Peyer's patch (tissue), 4 donors: Measurements from ENCODE around the gene KIR3DL2.

ENCODE experiments used
- POLR2A ChIP-seq, 2 donors: fragments of 450-650 bp; IDR thresholded peaks; one replicate each; pipeline ENCODE4 v1.5.1; 2017; ENCODE audit warnings: antibody characterized with exemption in 2 of 2, mild to moderate bottlenecking in 2 of 2, moderate library complexity in 2 of 2
- TF ChIP-seq, protein P1 (sequence below), 6 experiments: fragments of 450-650 bp in 4 of 6; fragments of 200-600 bp in 2 of 6; sonication (generic) in 1 of 6; IDR thresholded peaks; one replicate each; pipeline ENCODE4 v1.5.1; 2017 to 2019; ENCODE audit warnings: antibody characterized with exemption in 6 of 6, mild to moderate bottlenecking in 3 of 6, moderate library complexity in 1 of 6

DNA sequence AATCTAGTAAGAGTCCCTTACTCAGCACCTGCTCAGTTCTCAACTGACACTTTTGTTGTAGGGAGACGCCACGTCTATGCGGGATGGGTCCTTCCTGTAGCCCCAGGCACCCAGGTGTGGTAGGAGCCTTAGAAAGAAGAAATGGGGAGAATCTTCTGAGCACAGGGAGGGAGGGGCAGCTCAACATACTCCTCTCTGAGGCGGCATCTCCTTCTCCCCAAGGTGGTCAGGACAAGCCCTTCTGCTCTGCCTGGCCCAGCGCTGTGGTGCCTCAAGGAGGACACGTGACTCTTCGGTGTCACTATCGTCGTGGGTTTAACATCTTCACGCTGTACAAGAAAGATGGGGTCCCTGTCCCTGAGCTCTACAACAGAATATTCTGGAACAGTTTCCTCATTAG is 45.7 kb upstream of the KIR3DL2 start:
- TF ChIP-seq POLR2A (IDR thresholded peaks at IDR 0.05) = no peak
- TF ChIP-seq, protein P1, sequence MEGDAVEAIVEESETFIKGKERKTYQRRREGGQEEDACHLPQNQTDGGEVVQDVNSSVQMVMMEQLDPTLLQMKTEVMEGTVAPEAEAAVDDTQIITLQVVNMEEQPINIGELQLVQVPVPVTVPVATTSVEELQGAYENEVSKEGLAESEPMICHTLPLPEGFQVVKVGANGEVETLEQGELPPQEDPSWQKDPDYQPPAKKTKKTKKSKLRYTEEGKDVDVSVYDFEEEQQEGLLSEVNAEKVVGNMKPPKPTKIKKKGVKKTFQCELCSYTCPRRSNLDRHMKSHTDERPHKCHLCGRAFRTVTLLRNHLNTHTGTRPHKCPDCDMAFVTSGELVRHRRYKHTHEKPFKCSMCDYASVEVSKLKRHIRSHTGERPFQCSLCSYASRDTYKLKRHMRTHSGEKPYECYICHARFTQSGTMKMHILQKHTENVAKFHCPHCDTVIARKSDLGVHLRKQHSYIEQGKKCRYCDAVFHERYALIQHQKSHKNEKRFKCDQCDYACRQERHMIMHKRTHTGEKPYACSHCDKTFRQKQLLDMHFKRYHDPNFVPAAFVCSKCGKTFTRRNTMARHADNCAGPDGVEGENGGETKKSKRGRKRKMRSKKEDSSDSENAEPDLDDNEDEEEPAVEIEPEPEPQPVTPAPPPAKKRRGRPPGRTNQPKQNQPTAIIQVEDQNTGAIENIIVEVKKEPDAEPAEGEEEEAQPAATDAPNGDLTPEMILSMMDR (IDR thresholded peaks at IDR 0.05) = no peak
